Smooth muscle cell (in vitro differentiated cells): ENCODE results near the gene HCN3. TPM values are rescaled to one million over a fixed set of nuclear protein-coding genes. Genes with fewer than 3 reads are reported as not detected.
A peak's percentile ranks its signal among the peaks of the same experiment; 100 is the strongest.

ENCODE experiments used
- DNase-seq: peaks from one replicate; lab custom pipeline; 2025; ENCODE audit not compliant: unreplicated experiment; lab: John Stamatoyannopoulos, UW
- H2AFZ ChIP-seq: fragments of 200-600 bp; sonication (generic); 2 replicates; pipeline ENCODE4 v1.6.0; 2016; ENCODE audit warnings: antibody characterized with exemption, low read depth, mild to moderate bottlenecking
- H3F3A ChIP-seq: fragments of 200-600 bp; sonication (generic); 2 replicates; pipeline ENCODE4 v1.6.0; 2017; ENCODE audit warnings: antibody characterized with exemption, low read depth
- H3K27ac ChIP-seq: fragments of 200-600 bp; sonication (generic); 2 replicates; pipeline ENCODE4 v1.5.1; 2016; ENCODE audit warnings: low read depth, mild to moderate bottlenecking
- H3K27me3 ChIP-seq: fragments of 200-600 bp; sonication (generic); 2 replicates; pipeline ENCODE4 v1.6.1; 2016; ENCODE audit warnings: low read depth, mild to moderate bottlenecking
- H3K36me3 ChIP-seq: fragments of 200-600 bp; sonication (generic); 2 replicates; pipeline ENCODE4 v1.5.1; 2016; ENCODE audit warnings: low read depth
- H3K4me1 ChIP-seq: fragments of 200-600 bp; sonication (generic); 2 replicates; pipeline ENCODE4 v1.5.1; 2016; ENCODE audit warnings: low read depth
- H3K4me2 ChIP-seq: fragments of 200-600 bp; sonication (generic); 2 replicates; pipeline ENCODE4 v1.6.0; 2016; ENCODE audit warnings: mild to moderate bottlenecking
- H3K4me3 ChIP-seq: fragments of 200-600 bp; sonication (generic); 2 replicates; pipeline ENCODE4 v1.5.1; 2016; ENCODE audit warnings: mild to moderate bottlenecking
- H3K79me2 ChIP-seq: fragments of 200-600 bp; sonication (generic); 2 replicates; pipeline ENCODE4 v1.6.0; 2016; ENCODE audit warnings: low read depth, mild to moderate bottlenecking
- H3K9ac ChIP-seq: fragments of 200-600 bp; sonication (generic); 2 replicates; pipeline ENCODE4 v1.6.0; 2016; ENCODE audit warnings: low read depth
- H3K9me3 ChIP-seq: fragments of 200-600 bp; sonication (generic); replicated peaks from 2 replicates; pipeline ENCODE4 v1.5.1; 2016; ENCODE audit warnings: low read depth
- H4K20me1 ChIP-seq: fragments of 200-600 bp; sonication (generic); 2 replicates; pipeline ENCODE4 v1.6.0; 2016; ENCODE audit warnings: low read depth
- WGBS: methylation state at CpG from one replicate; pipeline ENCODE4 v1.1.7; 2016; ENCODE audit warnings: low lambda C conversion rate; 5-methylcytosine and 5-hydroxymethylcytosine counted together
- polyA plus RNA-seq: library from polyadenylated mRNA; unstranded; fragments of >200 nt; fragmentation: Nextera tagmentation; extraction: Ambion mirVana; gene quantifications from 2 replicates; pipeline ENCODE4 v1.2.1, GENCODE V29; 2016
- total RNA-seq: library from RNA; depleted of rRNA; stranded (reverse); fragments of >200 nt; gene quantifications from 2 replicates; pipeline ENCODE4 v1.2.3, GENCODE V29; 2014
- TF ChIP-seq, protein P1 (sequence below): fragments of 200-600 bp; sonication (generic); IDR thresholded peaks from 2 replicates; pipeline ENCODE4 v1.5.1; 2017; ENCODE audit warnings: borderline replicate concordance, mild to moderate bottlenecking, antibody characterized with exemption; ENCODE audit not compliant: insufficient read depth, poor library complexity, severe bottlenecking

HCN3 gene
- total and polyA plus RNA-seq, 2 experiments from 2014 or later = 0.49 to 1.2 TPM

DNA sequence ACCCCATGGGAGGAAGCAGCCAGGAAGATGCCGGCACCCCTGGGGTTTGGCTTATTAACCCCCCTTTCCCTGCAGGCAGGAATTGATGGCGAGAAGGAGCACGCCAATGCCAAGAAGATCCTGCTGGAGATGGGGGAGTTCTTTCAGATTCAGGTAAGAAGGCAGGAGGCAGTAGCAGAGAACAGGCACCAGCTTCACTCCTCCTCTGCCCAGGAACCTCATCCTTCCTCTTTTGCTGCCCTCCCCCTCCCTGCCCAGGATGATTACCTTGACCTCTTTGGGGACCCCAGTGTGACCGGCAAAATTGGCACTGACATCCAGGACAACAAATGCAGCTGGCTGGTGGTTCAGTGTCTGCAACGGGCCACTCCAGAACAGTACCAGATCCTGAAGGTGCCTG is 42.3 kb downstream of the HCN3 start:
- H3K79me2 ChIP-seq = no peaks in the 10 kb centered on the region
- TF ChIP-seq, protein P1, sequence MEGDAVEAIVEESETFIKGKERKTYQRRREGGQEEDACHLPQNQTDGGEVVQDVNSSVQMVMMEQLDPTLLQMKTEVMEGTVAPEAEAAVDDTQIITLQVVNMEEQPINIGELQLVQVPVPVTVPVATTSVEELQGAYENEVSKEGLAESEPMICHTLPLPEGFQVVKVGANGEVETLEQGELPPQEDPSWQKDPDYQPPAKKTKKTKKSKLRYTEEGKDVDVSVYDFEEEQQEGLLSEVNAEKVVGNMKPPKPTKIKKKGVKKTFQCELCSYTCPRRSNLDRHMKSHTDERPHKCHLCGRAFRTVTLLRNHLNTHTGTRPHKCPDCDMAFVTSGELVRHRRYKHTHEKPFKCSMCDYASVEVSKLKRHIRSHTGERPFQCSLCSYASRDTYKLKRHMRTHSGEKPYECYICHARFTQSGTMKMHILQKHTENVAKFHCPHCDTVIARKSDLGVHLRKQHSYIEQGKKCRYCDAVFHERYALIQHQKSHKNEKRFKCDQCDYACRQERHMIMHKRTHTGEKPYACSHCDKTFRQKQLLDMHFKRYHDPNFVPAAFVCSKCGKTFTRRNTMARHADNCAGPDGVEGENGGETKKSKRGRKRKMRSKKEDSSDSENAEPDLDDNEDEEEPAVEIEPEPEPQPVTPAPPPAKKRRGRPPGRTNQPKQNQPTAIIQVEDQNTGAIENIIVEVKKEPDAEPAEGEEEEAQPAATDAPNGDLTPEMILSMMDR = no peak
- H3K27me3 ChIP-seq = no peaks in the 10 kb centered on the region
- no peak overlapping the region for H3K4me2 ChIP-seq
- peaks cover 10% of the 10 kb centered on the region for H3F3A ChIP-seq
- H3K4me3 ChIP-seq = no peak overlapping the region
- no peak overlapping the region for H3K9ac ChIP-seq
- peaks cover 14% of the 10 kb centered on the region for H3K4me1 ChIP-seq
- no peak for DNase-seq
- H2AFZ ChIP-seq = no peak overlapping the region
- peaks cover 20% of the 10 kb centered on the region for H4K20me1 ChIP-seq
- WGBS = 92% methylated on average over 5 of the region's 5 CpGs
- no peaks in the 10 kb centered on the region for H3K9me3 ChIP-seq
- no peak overlapping the region for H3K27ac ChIP-seq
- H3K36me3 ChIP-seq = no peaks in the 10 kb centered on the region

- TF ChIP-seq, protein P1 = no peak
- peaks cover 12% of the 10 kb centered on the region for H3F3A ChIP-seq
- H3K4me3 ChIP-seq = peak overlapping the region; percentile 75
- whole genome bisulfite sequencing = 77% methylated on average over 11 of the region's 11 CpGs
- H3K27ac ChIP-seq = no peak overlapping the region
- no peaks in the 10 kb centered on the region for H3K79me2 ChIP-seq
- H2AFZ ChIP-seq = no peak overlapping the region
- peaks cover 15% of the 10 kb centered on the region for H3K4me1 ChIP-seq
- H3K4me2 ChIP-seq = peak overlapping the region; percentile 88
- no peaks in the 10 kb centered on the region for H3K36me3 ChIP-seq
- H3K27me3 ChIP-seq = no peaks in the 10 kb centered on the region
- H3K9ac ChIP-seq = no peak overlapping the region
- peaks cover 16% of the 10 kb centered on the region for H4K20me1 ChIP-seq
- H3K9me3 ChIP-seq = no peaks in the 10 kb centered on the region
- no peak for DNase-seq
Measured at GRCh38 chr1:155320252-155320651, 43.0 kb downstream of the HCN3 start.

GRCh38 chr1:155320661-155321617 is 43.7 kb downstream of the HCN3 start, which contains the start of gene RUSC1:
Gene RUSC1 (plus strand): TSS chr1:155320894. CDS start chr1:155321774, 880 bp downstream.
- H3K9me3 ChIP-seq = no peaks in the 10 kb centered on the region
- no peak within 1 kb of the TSS for H3K27ac ChIP-seq
- H2AFZ ChIP-seq = no peak within 1 kb of the TSS
- peaks cover 12% of the 10 kb centered on the region for H3F3A ChIP-seq
- H3K4me2 ChIP-seq = peak within 1 kb of the TSS; percentile 88
- no peaks in the 10 kb centered on the region for H3K27me3 ChIP-seq
- H4K20me1 ChIP-seq = peaks cover 22% of the 10 kb centered on the region
- peak; percentile 16 for DNase-seq
- TF ChIP-seq, protein P1 = no peak
- WGBS = 22% methylated on average over 38 of the region's 51 CpGs
- H3K4me1 ChIP-seq = peaks cover 18% of the 10 kb centered on the region
- no peaks in the 10 kb centered on the region for H3K36me3 ChIP-seq
- H3K9ac ChIP-seq = no peak within 1 kb of the TSS
- peak within 1 kb of the TSS; percentile 75 for H3K4me3 ChIP-seq
- no peaks in the 10 kb centered on the region for H3K79me2 ChIP-seq
